Loucy (cell line): Measurements from ENCODE around the gene GALNT10.

ENCODE experiments used
- H2AFZ ChIP-seq: fragments of 200-600 bp; sonication (generic); 2 replicates; pipeline ENCODE4 v1.6.0; 2016; ENCODE audit warnings: antibody characterized with exemption, mild to moderate bottlenecking, low read length, moderate library complexity
- H3F3A ChIP-seq: fragments of 200-600 bp; 2 replicates; pipeline ENCODE4 v1.6.0; 2016; ENCODE audit warnings: antibody characterized with exemption, low read depth, mild to moderate bottlenecking
- H3K27me3 ChIP-seq: fragments of 200-600 bp; sonication (generic); 2 replicates; pipeline ENCODE4 v1.6.1; 2014; ENCODE audit warnings: low read length, mild to moderate bottlenecking; ENCODE audit not compliant: insufficient read depth, poor library complexity, severe bottlenecking
- H3K36me3 ChIP-seq: fragments of 200-600 bp; sonication (generic); 2 replicates; pipeline ENCODE4 v1.6.1; 2016; ENCODE audit warnings: low read length; ENCODE audit not compliant: insufficient read depth
- H3K4me1 ChIP-seq: fragments of 200-600 bp; sonication (generic); 2 replicates; pipeline ENCODE4 v1.5.1; 2014; ENCODE audit warnings: low read length, mild to moderate bottlenecking; ENCODE audit not compliant: insufficient read depth, poor library complexity, severe bottlenecking
- H3K4me2 ChIP-seq: fragments of 200-600 bp; sonication (generic); 2 replicates; pipeline ENCODE4 v1.6.0; 2014; ENCODE audit warnings: antibody characterized with exemption, low read length, low read depth, mild to moderate bottlenecking; ENCODE audit not compliant: poor library complexity, severe bottlenecking
- H3K4me3 ChIP-seq: fragments of 200-600 bp; sonication (generic); 2 replicates; pipeline ENCODE4 v1.5.1; 2014; ENCODE audit warnings: low read length, mild to moderate bottlenecking, mixed read lengths; ENCODE audit not compliant: poor library complexity, severe bottlenecking
- H3K79me2 ChIP-seq: fragments of 200-600 bp; sonication (generic); 2 replicates; pipeline ENCODE4 v1.6.1; 2014; ENCODE audit warnings: low read length; ENCODE audit not compliant: insufficient read depth
- H3K9ac ChIP-seq: fragments of 200-600 bp; sonication (generic); 2 replicates; pipeline ENCODE4 v1.6.0; 2014; ENCODE audit warnings: mild to moderate bottlenecking, low read depth, low read length, moderate library complexity; ENCODE audit not compliant: poor library complexity, severe bottlenecking
- H3K9me2 ChIP-seq: fragments of 200-600 bp; sonication (generic); replicated peaks from 2 replicates; pipeline ENCODE4 v1.6.1; 2016; ENCODE audit warnings: low read depth, low read length, mixed read lengths
- H3K9me3 ChIP-seq: fragments of 200-600 bp; sonication (generic); 2 replicates; pipeline ENCODE4 v1.6.1; 2014; ENCODE audit warnings: mild to moderate bottlenecking, antibody characterized with exemption, low read length, low read depth; ENCODE audit not compliant: insufficient read depth
- H4K20me1 ChIP-seq: fragments of 200-600 bp; sonication (generic); 2 replicates; pipeline ENCODE4 v1.6.0; 2014; ENCODE audit warnings: antibody characterized with exemption, low read length, mild to moderate bottlenecking; ENCODE audit not compliant: insufficient read depth, poor library complexity, severe bottlenecking
- EZH2phosphoT487 ChIP-seq: fragments of 200-600 bp; IDR thresholded peaks from 2 replicates; pipeline ENCODE4 v1.6.1; 2018; ENCODE audit warnings: antibody characterized with exemption, mild to moderate bottlenecking, moderate library complexity, borderline replicate concordance
- TF ChIP-seq, protein P1 (sequence below): fragments of 200-600 bp; sonication (generic); conservative IDR thresholded peaks from 2 replicates; pipeline ENCODE4 v1.5.1; 2014; ENCODE audit warnings: mild to moderate bottlenecking, antibody characterized with exemption, low read length

Gene GALNT10

DNA sequence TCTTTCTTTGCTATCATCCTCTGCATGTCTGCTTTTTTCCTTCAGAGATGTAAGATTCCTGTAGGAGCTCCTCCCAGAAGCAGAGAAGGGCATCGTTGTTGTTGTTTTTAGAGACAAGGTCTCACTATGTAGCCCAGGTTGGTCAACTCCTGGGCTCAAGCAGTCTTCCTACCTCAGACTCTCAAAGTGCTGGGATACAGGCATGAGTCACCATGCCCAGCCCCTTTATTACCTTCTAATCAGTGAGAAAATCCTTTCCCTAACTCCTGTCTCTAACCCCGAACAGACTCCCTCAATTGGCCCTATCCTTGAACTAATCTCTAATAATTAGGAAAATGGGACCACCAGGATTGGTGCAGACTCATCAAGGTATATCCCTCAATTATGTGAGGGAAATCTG lies 64.4 kb downstream of the GALNT10 start:
- Histone ChIP-seq H3K4me3 (no peak overlapping the region), H3K36me3 (no peaks in the 10 kb centered on the region), H3K79me2 (0 out of 2 replicates have a peak, but pooled peaks cover 4% of the 10 kb centered on the region), H3K9me3 (no peaks in the 10 kb centered on the region), H2AFZ (no peak overlapping the region), H3K27me3 (no peaks in the 10 kb centered on the region), H3K9me2 (no peaks in the 10 kb centered on the region), H3K9ac (no peak overlapping the region), H3K4me2 (no peak overlapping the region), H4K20me1 (no peaks in the 10 kb centered on the region), H3K4me1 (no peaks in the 10 kb centered on the region), H3F3A (no peaks in the 10 kb centered on the region)
- no peak for TF ChIP-seq EZH2phosphoT487
- TF ChIP-seq, protein P1, sequence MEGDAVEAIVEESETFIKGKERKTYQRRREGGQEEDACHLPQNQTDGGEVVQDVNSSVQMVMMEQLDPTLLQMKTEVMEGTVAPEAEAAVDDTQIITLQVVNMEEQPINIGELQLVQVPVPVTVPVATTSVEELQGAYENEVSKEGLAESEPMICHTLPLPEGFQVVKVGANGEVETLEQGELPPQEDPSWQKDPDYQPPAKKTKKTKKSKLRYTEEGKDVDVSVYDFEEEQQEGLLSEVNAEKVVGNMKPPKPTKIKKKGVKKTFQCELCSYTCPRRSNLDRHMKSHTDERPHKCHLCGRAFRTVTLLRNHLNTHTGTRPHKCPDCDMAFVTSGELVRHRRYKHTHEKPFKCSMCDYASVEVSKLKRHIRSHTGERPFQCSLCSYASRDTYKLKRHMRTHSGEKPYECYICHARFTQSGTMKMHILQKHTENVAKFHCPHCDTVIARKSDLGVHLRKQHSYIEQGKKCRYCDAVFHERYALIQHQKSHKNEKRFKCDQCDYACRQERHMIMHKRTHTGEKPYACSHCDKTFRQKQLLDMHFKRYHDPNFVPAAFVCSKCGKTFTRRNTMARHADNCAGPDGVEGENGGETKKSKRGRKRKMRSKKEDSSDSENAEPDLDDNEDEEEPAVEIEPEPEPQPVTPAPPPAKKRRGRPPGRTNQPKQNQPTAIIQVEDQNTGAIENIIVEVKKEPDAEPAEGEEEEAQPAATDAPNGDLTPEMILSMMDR, result no peak

DNA sequence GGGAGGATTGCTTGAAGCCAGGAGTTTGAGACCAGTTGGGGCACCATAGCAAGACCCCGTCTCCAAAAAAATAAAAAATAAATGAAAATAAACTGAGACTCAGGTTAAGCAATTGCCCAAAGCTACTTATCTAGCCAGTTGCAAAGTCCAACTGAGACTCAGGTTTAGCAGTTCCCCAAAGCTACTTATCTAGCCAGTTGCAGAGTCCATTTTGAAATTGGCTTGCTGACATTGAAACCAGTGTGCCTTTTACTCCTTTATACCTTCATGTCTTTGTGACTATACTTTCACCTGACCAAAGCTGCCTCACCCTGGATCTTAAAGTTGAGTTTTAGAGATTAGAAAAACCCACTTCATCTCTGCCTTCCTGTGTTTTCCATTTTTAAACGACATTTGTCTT lies 66.5 kb downstream of the GALNT10 start:
- Histone ChIP-seq H3K9ac (no peak overlapping the region), H3F3A (no peaks in the 10 kb centered on the region), H3K4me3 (no peak overlapping the region), H3K9me3 (no peaks in the 10 kb centered on the region), H2AFZ (no peak overlapping the region), H3K9me2 (no peaks in the 10 kb centered on the region), H3K4me1 (no peaks in the 10 kb centered on the region), H3K79me2 (0 out of 2 replicates have a peak, but pooled peaks cover 4% of the 10 kb centered on the region), H3K36me3 (no peaks in the 10 kb centered on the region), H4K20me1 (no peaks in the 10 kb centered on the region), H3K4me2 (no peak overlapping the region), H3K27me3 (no peaks in the 10 kb centered on the region)
- TF ChIP-seq, protein P1, result no peak
- TF ChIP-seq EZH2phosphoT487, result no peak

DNA sequence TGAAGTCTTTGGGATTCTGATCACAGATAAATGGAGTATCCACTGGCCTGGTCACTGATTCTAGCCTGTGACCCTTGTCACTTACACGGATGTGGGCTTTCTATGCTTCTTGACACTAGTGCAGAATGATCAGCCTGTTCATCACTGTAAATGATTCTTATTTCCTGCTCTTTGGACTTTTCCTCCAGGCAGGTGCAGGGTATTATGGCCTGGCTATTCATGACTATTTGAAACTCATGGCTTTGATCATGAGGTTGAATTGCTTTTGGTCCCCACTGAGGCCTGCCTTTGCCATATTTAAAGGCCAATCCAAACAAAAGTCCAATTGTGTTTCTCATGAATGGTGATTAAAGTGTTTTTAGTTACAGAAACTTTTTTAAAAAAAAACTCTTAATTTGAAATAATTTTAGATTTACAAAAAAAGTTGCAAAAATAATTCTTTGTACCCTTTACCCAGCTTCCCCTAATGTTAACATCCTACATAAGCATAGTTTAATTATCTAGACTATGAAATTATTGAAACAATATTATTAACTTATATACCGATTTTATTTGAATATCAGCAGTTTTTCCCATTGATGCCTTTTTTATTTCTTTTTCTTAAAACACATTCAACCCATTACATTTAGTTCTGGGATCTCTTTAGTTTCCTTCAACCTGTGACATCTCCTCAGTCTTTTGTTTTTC lies 68.1 kb downstream of the GALNT10 start:
- Histone ChIP-seq H3K9me3 (no peaks in the 10 kb centered on the region), H3K4me2 (no peak overlapping the region), H4K20me1 (no peaks in the 10 kb centered on the region), H3K4me3 (no peak overlapping the region), H3K9ac (no peak overlapping the region), H3K36me3 (no peaks in the 10 kb centered on the region; the same call in 1 of the 2 replicates), H3K79me2 (0 out of 2 replicates have a peak, but pooled peaks cover 4% of the 10 kb centered on the region), H3K27me3 (no peaks in the 10 kb centered on the region), H3F3A (no peaks in the 10 kb centered on the region), H3K4me1 (no peaks in the 10 kb centered on the region), H3K9me2 (no peaks in the 10 kb centered on the region), H2AFZ (no peak overlapping the region)
- TF ChIP-seq, protein P1, result no peak
- no peak for TF ChIP-seq EZH2phosphoT487
